SK-N-SH treated with all-trans-retinoic acid at 6 μM for 48 hours (cell line): ENCODE results near the gene CHST5.

ENCODE experiments used
- ATAC-seq: fragments of 200-7000 bp; cut with Tn5 transposase; 3 replicates; pipeline ENCODE4 v1.9.1; 2020; ENCODE audit warnings: mild to moderate bottlenecking, moderate library complexity
- ARNTL ChIP-seq: fragments of 450-650 bp; formaldehyde crosslinking; IDR thresholded peaks from 2 replicates; pipeline ENCODE4 v1.5.0; 2020; ENCODE audit warnings: low read depth, mild to moderate bottlenecking, moderate library complexity, borderline replicate concordance
- BACH2 ChIP-seq: fragments of 250-450 bp; sonication (Bioruptor Pico); IDR thresholded peaks from 2 replicates; pipeline ENCODE4 v1.9.0; 2021; ENCODE audit warnings: mild to moderate bottlenecking, borderline replicate concordance
- CREB5 ChIP-seq: fragments of 250-450 bp; sonication (Bioruptor Pico); IDR thresholded peaks from 2 replicates; pipeline ENCODE4 v1.5.1; 2020; ENCODE audit warnings: low read depth, mild to moderate bottlenecking, moderate library complexity
- CSDC2 ChIP-seq: fragments of 250-450 bp; sonication (Bioruptor Pico); IDR thresholded peaks from 2 replicates; pipeline ENCODE4 v1.5.0; 2020; ENCODE audit warnings: mild to moderate bottlenecking, moderate library complexity
- CSRNP3 ChIP-seq: fragments of 250-450 bp; sonication (Bioruptor Pico); IDR thresholded peaks from 2 replicates; pipeline ENCODE4 v1.5.1; 2021; ENCODE audit warnings: mild to moderate bottlenecking, moderate library complexity
- ESRRG ChIP-seq: fragments of 250-450 bp; sonication (Bioruptor Pico); IDR thresholded peaks from 2 replicates; pipeline ENCODE4 v1.6.1; 2021; ENCODE audit warnings: mild to moderate bottlenecking
- GLIS3 ChIP-seq: fragments of 250-450 bp; sonication (Bioruptor Pico); IDR thresholded peaks from 2 replicates; pipeline ENCODE4 v1.5.0; 2020; ENCODE audit warnings: mild to moderate bottlenecking, moderate library complexity
- ISL1 ChIP-seq: fragments of 250-450 bp; sonication (Bioruptor Pico); IDR thresholded peaks from 2 replicates; pipeline ENCODE4 v2.1.2; 2022; ENCODE audit warnings: mild to moderate bottlenecking, moderate library complexity
- OSR1 ChIP-seq: fragments of 250-450 bp; sonication (Bioruptor Pico); IDR thresholded peaks from 2 replicates; pipeline ENCODE4 v1.8.0; 2022; ENCODE audit warnings: moderate library complexity, mild to moderate bottlenecking, inconsistent platforms
- POU6F1 ChIP-seq: fragments of 250-450 bp; sonication (Bioruptor Pico); IDR thresholded peaks from 2 replicates; pipeline ENCODE4 v1.8.0; 2021; ENCODE audit warnings: low read depth, mild to moderate bottlenecking, moderate library complexity, borderline replicate concordance
- PPARA ChIP-seq: fragments of 250-450 bp; sonication (Bioruptor Pico); IDR thresholded peaks from 2 replicates; pipeline ENCODE4 v1.5.0; 2020; ENCODE audit warnings: mild to moderate bottlenecking, borderline replicate concordance
- SNAI2 ChIP-seq: fragments of 250-450 bp; sonication (Bioruptor Pico); IDR thresholded peaks from 2 replicates; pipeline ENCODE4 v1.5.0; 2020; ENCODE audit warnings: mild to moderate bottlenecking, moderate library complexity
- TCF4 ChIP-seq: fragments of 250-450 bp; sonication (Bioruptor Pico); IDR thresholded peaks from 2 replicates; pipeline ENCODE4 v1.8.0; 2021; ENCODE audit warnings: mild to moderate bottlenecking, moderate library complexity, borderline replicate concordance
- TOX ChIP-seq: fragments of 250-450 bp; sonication (Bioruptor Pico); IDR thresholded peaks from 2 replicates; pipeline ENCODE4 v1.8.0; 2021; ENCODE audit warnings: mild to moderate bottlenecking, moderate library complexity, borderline replicate concordance
- TSHZ2 ChIP-seq: fragments of 250-450 bp; sonication (Bioruptor Pico); IDR thresholded peaks from 2 replicates; pipeline ENCODE4 v1.5.0; 2020; ENCODE audit warnings: mild to moderate bottlenecking, moderate library complexity
- ZC3H10 ChIP-seq: fragments of 250-450 bp; sonication (Bioruptor Pico); IDR thresholded peaks from 2 replicates; pipeline ENCODE4 v1.5.1; 2021; ENCODE audit warnings: mild to moderate bottlenecking, moderate library complexity
- ZFP3 ChIP-seq: fragments of 250-450 bp; sonication (Bioruptor Pico); IDR thresholded peaks from 2 replicates; pipeline ENCODE4 v1.5.0; 2020; ENCODE audit warnings: mild to moderate bottlenecking, moderate library complexity
- ZFP30 ChIP-seq: fragments of 450-650 bp; formaldehyde crosslinking; IDR thresholded peaks from 2 replicates; pipeline ENCODE4 v1.5.0; 2022; ENCODE audit warnings: mild to moderate bottlenecking, moderate library complexity
- ZNF565 ChIP-seq: fragments of 450-650 bp; formaldehyde crosslinking; conservative IDR thresholded peaks from 2 replicates; pipeline ENCODE4 v1.5.0; 2020; ENCODE audit warnings: low read depth, mild to moderate bottlenecking, moderate library complexity

The CHST5 gene

GRCh38 chr16:75558846-75559401 is 23.0 kb upstream of the CHST5 start:
- no peak for ATAC-seq
- TF ChIP-seq BACH2 (CRISPR knock-in tag), result no peak
- TF ChIP-seq ARNTL, result no peak
- no peak for TF ChIP-seq ZFP3 (CRISPR knock-in tag)
- no peak for TF ChIP-seq CREB5 (CRISPR knock-in tag)
- TF ChIP-seq CSRNP3 (CRISPR knock-in tag), result no peak
- no peak for TF ChIP-seq ZNF565 (CRISPR knock-in tag)
- TF ChIP-seq POU6F1 (CRISPR knock-in tag), result no peak
- TF ChIP-seq PPARA (CRISPR knock-in tag), result no peak

GRCh38 chr16:75556431-75556950 is 20.6 kb upstream of the CHST5 start:
- TF ChIP-seq OSR1 (CRISPR knock-in tag) (no peak), ZFP30 (no peak), CREB5 (CRISPR knock-in tag) (no peak), TOX (CRISPR knock-in tag) (no peak), CSDC2 (CRISPR knock-in tag) (no peak), ESRRG (no peak), TCF4 (CRISPR knock-in tag) (no peak), BACH2 (CRISPR knock-in tag) (no peak), ARNTL (no peak), ZC3H10 (CRISPR knock-in tag) (no peak), SNAI2 (CRISPR knock-in tag) (no peak), GLIS3 (CRISPR knock-in tag) (no peak), PPARA (CRISPR knock-in tag) (no peak), ISL1 (CRISPR knock-in tag) (no peak), CSRNP3 (CRISPR knock-in tag) (no peak)
- ATAC-seq, result no peak; the same call in 2 of the 3 replicates

- peak; percentile 94 for ATAC-seq
- TF ChIP-seq TSHZ2 (CRISPR knock-in tag), result 0 out of 2 replicates have a peak, but pooled peaks have one; percentile 12
- TF ChIP-seq ISL1 (CRISPR knock-in tag), result no peak
- no peak for TF ChIP-seq PPARA (CRISPR knock-in tag)
- no peak for TF ChIP-seq BACH2 (CRISPR knock-in tag)
- TF ChIP-seq CSDC2 (CRISPR knock-in tag), result 0 out of 2 replicates have a peak, but pooled peaks have one; percentile 12
- no peak for TF ChIP-seq TOX (CRISPR knock-in tag)
- TF ChIP-seq SNAI2 (CRISPR knock-in tag), result no peak
These were observed 20.0 kb upstream of the CHST5 start, which contains the start of gene TMEM231 for GRCh38 chr16:75555707-75556430. TSS of gene TMEM231 (minus strand) at chr16:75556252. CDS start at chr16:75556209, 43 bp downstream.
